HUES48 (cell line): ENCODE measurements around the gene C19orf38.

Experiments
- H3K27ac ChIP-seq: one replicate; pipeline ENCODE4 v1.7.0; 2013; ENCODE audit warnings: low read depth, low read length, inconsistent platforms
- H3K27me3 ChIP-seq: 2 replicates; pipeline ENCODE4 v1.6.1; 2013; ENCODE audit warnings: mild to moderate bottlenecking, low read length; ENCODE audit not compliant: control insufficient read depth, insufficient read depth
- H3K36me3 ChIP-seq: 2 replicates; pipeline ENCODE4 v1.6.1; 2013; ENCODE audit warnings: low read length; ENCODE audit not compliant: control insufficient read depth, insufficient read depth
- H3K4me1 ChIP-seq: 2 replicates; pipeline ENCODE4 v1.6.1; 2013; ENCODE audit warnings: mild to moderate bottlenecking, low read length; ENCODE audit not compliant: control insufficient read depth, insufficient read depth
- H3K4me3 ChIP-seq: 2 replicates; pipeline ENCODE4 v1.5.1; 2013; ENCODE audit warnings: mild to moderate bottlenecking, low read depth, low read length
- H3K9ac ChIP-seq: 2 replicates; pipeline ENCODE4 v1.6.1; 2013; ENCODE audit warnings: mild to moderate bottlenecking, low read depth, low read length, moderate library complexity
- H3K9me3 ChIP-seq: 2 replicates; pipeline ENCODE4 v1.6.1; 2013; ENCODE audit warnings: low read length; ENCODE audit not compliant: control insufficient read depth, insufficient read depth

Gene C19orf38

DNA sequence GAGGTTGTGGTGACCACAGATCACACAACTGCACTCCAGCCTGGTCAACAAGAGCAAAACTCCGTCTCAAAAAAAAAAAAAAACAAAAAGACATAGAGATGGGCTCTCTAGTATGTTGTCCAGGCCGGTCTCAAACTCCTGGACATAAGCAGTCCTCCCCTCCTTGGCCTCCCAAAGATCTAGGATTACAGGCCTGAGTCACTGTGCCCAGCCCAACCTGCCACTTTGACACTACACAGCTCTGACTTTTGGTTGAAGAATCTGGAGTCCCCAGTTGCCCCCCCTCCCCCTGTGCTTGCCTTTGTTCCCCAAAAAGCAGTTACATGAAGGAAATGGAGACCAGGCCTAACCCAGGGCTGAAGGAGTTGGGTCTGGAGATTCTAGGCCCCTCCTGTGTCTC, 36.1 kb downstream of the C19orf38 start:
- Histone ChIP-seq H3K27me3 (no peaks in the 10 kb centered on the region), H3K4me3 (no peak overlapping the region), H3K36me3 (no peaks in the 10 kb centered on the region), H3K9me3 (no peaks in the 10 kb centered on the region), H3K9ac (no peak overlapping the region), H3K4me1 (peaks cover 59% of the 10 kb centered on the region), H3K27ac (no peak overlapping the region)

GRCh38 chr19:10885201-10886169, 37.3 kb downstream of the C19orf38 start:
- H3K27me3 ChIP-seq = no peaks in the 10 kb centered on the region
- no peak overlapping the region for H3K4me3 ChIP-seq
- H3K27ac ChIP-seq = peak overlapping the region; percentile 57
- H3K36me3 ChIP-seq = no peaks in the 10 kb centered on the region
- H3K9ac ChIP-seq = no peak overlapping the region
- H3K4me1 ChIP-seq = peaks cover 51% of the 10 kb centered on the region
- H3K9me3 ChIP-seq = no peaks in the 10 kb centered on the region

DNA sequence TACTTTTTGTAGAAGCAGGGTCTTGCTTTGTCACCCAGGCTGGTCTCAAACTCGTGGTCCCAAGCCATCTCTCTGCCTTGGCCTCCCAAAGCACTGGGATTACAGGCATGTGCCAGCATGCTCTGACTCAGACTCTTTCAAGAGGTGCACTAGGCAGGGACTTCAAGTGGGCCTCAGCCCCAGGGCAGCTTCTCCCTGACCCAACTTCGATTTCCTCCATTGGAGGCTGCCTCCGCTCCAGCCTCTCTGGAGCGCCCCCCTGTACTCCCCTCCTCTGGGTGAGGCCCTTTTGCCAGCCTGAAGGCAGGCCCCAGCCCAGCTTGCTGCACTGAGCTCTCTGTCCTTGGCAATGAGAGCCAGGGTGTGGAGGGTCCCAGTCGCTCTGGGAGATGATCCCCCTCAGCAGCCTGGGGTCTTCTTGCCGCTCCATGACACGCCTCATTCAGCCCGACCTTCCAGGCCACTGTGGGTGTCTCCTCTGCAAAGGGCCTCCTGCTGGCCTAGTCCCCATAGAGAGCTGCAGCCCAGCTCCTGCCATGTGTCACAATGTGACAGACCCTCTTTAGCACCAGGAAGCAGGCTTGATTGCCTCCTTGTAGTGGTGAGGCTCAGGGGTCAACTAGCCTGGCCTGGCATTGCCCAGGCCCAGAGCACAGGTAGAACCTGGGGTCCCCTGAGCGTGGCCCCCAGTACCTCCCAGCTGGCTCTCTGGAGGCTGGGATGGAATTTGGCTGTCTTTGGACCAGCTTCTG, 39.6 kb downstream of the C19orf38 start:
- no peak overlapping the region; the same call in 1 of the 2 replicates for H3K9ac ChIP-seq
- no peaks in the 10 kb centered on the region for H3K27me3 ChIP-seq
- no peaks in the 10 kb centered on the region for H3K36me3 ChIP-seq
- no peaks in the 10 kb centered on the region for H3K9me3 ChIP-seq
- H3K4me3 ChIP-seq = peak overlapping the region; percentile 10; the same call in 1 of the 2 replicates
- H3K4me1 ChIP-seq = peaks cover 52% of the 10 kb centered on the region
- peak overlapping the region; percentile 94 for H3K27ac ChIP-seq

- peak overlapping the region; percentile 10; the same call in 1 of the 2 replicates for H3K4me3 ChIP-seq
- H3K27ac ChIP-seq = peak overlapping the region; percentile 94
- H3K27me3 ChIP-seq = no peaks in the 10 kb centered on the region
- H3K9ac ChIP-seq = no peak overlapping the region; the same call in 1 of the 2 replicates
- peaks cover 52% of the 10 kb centered on the region for H3K4me1 ChIP-seq
- H3K9me3 ChIP-seq = no peaks in the 10 kb centered on the region
- H3K36me3 ChIP-seq = no peaks in the 10 kb centered on the region
Observed at GRCh38 chr19:10888421-10888866, 40.2 kb downstream of the C19orf38 start.

DNA sequence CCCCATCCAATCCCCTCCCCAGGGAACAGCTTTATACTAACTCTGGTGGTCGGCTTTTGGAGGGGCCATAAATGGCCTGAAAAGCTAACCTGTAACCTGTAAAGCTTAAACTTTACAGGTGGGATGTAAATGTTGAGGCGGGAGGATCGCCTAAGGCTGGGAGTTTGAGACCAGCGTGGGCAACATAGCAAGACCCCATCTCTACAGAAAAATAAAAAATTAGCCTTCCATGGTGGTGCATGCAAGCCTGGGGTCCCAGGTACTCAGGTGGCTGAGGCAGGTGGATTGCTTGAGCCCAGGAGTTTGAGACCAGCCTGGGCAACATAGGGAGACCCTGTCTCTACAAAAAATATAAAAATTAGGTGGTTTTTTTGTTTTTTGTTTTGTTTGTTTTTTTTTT, 41.7 kb downstream of the C19orf38 start:
- H3K4me1 ChIP-seq = peaks cover 62% of the 10 kb centered on the region
- H3K4me3 ChIP-seq = no peak overlapping the region
- no peaks in the 10 kb centered on the region for H3K36me3 ChIP-seq

DNA sequence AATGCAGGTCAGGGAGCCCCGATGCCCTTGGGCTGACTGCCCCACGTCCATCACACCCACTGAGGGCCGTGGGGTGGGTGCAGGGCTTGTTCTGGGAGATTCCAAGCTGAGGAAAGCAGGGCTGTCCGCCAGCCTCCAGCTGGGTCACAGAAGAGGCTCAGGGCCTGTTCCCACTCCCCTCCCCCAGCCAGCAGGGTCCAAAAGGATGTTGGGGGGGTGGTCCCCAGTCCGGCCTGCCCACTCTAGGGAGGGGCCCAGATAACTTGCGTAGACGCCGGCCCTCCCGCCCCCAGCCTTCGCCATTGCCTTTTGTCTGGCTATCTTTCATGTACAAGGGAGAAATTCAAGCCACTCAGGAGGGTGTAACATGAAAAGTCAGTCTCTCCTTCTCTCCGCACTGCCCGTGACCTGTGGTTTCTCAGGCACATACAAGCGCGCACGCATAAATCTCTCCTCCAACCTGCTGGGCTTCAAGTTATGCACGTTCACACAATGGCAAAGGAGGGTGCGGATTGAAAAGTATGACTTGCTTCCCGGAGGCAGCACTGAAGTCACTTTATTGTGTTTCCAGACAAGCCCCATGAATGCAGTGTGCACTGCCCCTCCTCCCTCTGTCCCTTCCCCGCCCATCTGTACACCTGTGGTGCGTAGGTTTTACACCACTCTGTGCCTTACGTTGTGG, 43.3 kb downstream of the C19orf38 start:
- H3K4me3 ChIP-seq = no peak overlapping the region

More for the DNA sequence above, 41.7 kb downstream of the C19orf38 start:
- Histone ChIP-seq H3K27me3 (no peaks in the 10 kb centered on the region), H3K9me3 (no peaks in the 10 kb centered on the region), H3K27ac (no peak overlapping the region), H3K9ac (no peak overlapping the region)

DNA sequence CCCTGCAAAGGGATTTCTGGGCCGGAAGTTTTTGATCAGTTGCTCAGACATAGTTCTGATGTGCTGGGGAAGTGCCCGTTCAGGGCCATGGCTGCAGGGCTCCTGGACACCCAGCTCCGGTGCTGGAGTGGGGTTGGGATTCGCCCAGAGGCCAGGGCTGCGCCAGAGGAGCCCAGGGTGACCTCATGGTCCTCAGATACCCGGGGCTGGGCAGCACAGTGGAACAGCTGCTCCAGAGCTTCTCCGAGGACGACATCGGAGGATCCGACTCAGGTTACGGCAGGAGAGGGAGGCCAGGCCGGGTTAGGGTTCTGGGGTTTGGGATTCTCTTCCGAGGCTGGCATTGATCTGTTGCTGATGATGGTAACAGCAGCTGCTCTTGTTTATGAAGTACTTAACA, 44.0 kb downstream of the C19orf38 start:
- peak overlapping the region; percentile 58 for H3K27ac ChIP-seq
- H3K4me3 ChIP-seq = no peak overlapping the region
- H3K9me3 ChIP-seq = no peaks in the 10 kb centered on the region
- no peaks in the 10 kb centered on the region for H3K36me3 ChIP-seq
- H3K27me3 ChIP-seq = no peaks in the 10 kb centered on the region
- no peak overlapping the region for H3K9ac ChIP-seq
- H3K4me1 ChIP-seq = peaks cover 58% of the 10 kb centered on the region

More for the DNA sequence above, 43.3 kb downstream of the C19orf38 start:
- Histone ChIP-seq H3K27ac (peak overlapping the region; percentile 78), H3K4me1 (peaks cover 56% of the 10 kb centered on the region), H3K9ac (no peak overlapping the region), H3K27me3 (no peaks in the 10 kb centered on the region), H3K9me3 (no peaks in the 10 kb centered on the region), H3K36me3 (no peaks in the 10 kb centered on the region)

DNA sequence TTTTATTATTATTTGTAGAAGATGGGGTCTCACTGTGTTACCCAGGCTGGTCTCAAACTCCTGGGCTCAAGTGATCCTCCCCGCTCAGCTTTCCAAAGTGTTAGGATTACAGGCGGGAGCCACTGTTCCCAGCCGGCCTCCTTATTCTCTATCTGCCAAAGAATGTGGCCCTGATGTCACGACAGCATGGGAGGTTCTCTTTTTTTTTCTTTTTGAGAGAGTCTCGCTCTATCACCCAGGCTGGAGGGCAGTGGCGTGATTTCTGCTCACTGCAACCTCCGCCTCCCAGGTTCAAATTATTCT, 46.6 kb downstream of the C19orf38 start:
- Histone ChIP-seq H3K27ac (no peak overlapping the region), H3K36me3 (no peaks in the 10 kb centered on the region), H3K4me1 (peaks cover 41% of the 10 kb centered on the region), H3K27me3 (no peaks in the 10 kb centered on the region), H3K9ac (no peak overlapping the region), H3K4me3 (no peak overlapping the region), H3K9me3 (no peaks in the 10 kb centered on the region)

- peaks cover 41% of the 10 kb centered on the region for H3K4me1 ChIP-seq
- H3K4me3 ChIP-seq = no peak overlapping the region
- H3K27ac ChIP-seq = no peak overlapping the region
- H3K9me3 ChIP-seq = no peaks in the 10 kb centered on the region
- H3K27me3 ChIP-seq = no peaks in the 10 kb centered on the region
- no peak overlapping the region for H3K9ac ChIP-seq
- H3K36me3 ChIP-seq = no peaks in the 10 kb centered on the region
Observed at GRCh38 chr19:10895363-10895762, 47.1 kb downstream of the C19orf38 start.

- no peaks in the 10 kb centered on the region for H3K27me3 ChIP-seq
- H3K9me3 ChIP-seq = no peaks in the 10 kb centered on the region
- H3K4me3 ChIP-seq = no peak overlapping the region
- H3K4me1 ChIP-seq = peaks cover 39% of the 10 kb centered on the region
- H3K9ac ChIP-seq = no peak overlapping the region
- no peak overlapping the region for H3K27ac ChIP-seq
- H3K36me3 ChIP-seq = no peaks in the 10 kb centered on the region
Observed at GRCh38 chr19:10895920-10896319, 47.7 kb downstream of the C19orf38 start.
